Natural killer cell treated with Interleukin-12 subunit alpha and Interleukin-12 subunit beta and Interleukin-15 and Interleukin-18, amount 100 ng/mL, for 72 hours (primary cell): ENCODE measurements around the gene NFAT5. TPM values are rescaled to one million over a fixed set of nuclear protein-coding genes. Genes with fewer than 3 reads are reported as not detected.

ENCODE experiments used
- ATAC-seq, 2 donors: fragments of 150-1000 bp; cut with Tn5 transposase in 1 of 2; sonication (Bioruptor Pico), chemical (Tn5 transposase) in 1 of 2; 2 replicates each; pipeline ENCODE4 v1.10.0; 2021
- DNase-seq: peaks from one replicate; pipeline ENCODE4 v3.0.0; 2022; ENCODE audit warnings: low spot score
- H3K27ac Mint-ChIP-seq, 2 donors: 1 replicate in 1 of 2; 2 replicates in 1 of 2; pipeline ENCODE4 v1.8.0; 2022; ENCODE audit warnings: mixed read lengths in 2 of 2, mild to moderate bottlenecking in 1 of 2, moderate library complexity in 1 of 2
- H3K27me3 Mint-ChIP-seq, 2 donors: 1 replicate in 1 of 2; 2 replicates in 1 of 2; pipeline ENCODE4 v1.8.0; 2022; ENCODE audit warnings: mixed read lengths in 2 of 2
- H3K36me3 Mint-ChIP-seq: one replicate; pipeline ENCODE4 v1.8.0; 2022; ENCODE audit warnings: mixed read lengths
- H3K4me1 Mint-ChIP-seq, 2 donors: 1 replicate in 1 of 2; 2 replicates in 1 of 2; pipeline ENCODE4 v1.8.0; 2022; ENCODE audit warnings: low read depth in 2 of 2, mixed read lengths in 2 of 2, mild to moderate bottlenecking in 1 of 2
- H3K4me3 Mint-ChIP-seq: one replicate; pipeline ENCODE4 v1.8.0; 2022; ENCODE audit warnings: mixed read lengths
- H3K9me3 Mint-ChIP-seq: 2 replicates; pipeline ENCODE4 v1.8.0; 2022; ENCODE audit warnings: mixed read lengths
- total RNA-seq, 2 donors: library from RNA; stranded (reverse); gene quantifications; one replicate each; pipeline ENCODE4 v1.2.3, GENCODE V29; 2022

Gene NFAT5
- total RNA-seq, 2 donors from 2014 or later = 106 to 152 TPM

- ATAC-seq = no peak
- Mint-ChIP-seq H3K27me3 (no peaks in the 10 kb centered on the region), H3K4me1 (peaks cover 0 to 7% of the 10 kb centered on the region in 2 donors), H3K9me3 (no peaks in the 10 kb centered on the region), H3K36me3 (peaks cover 31% of the 10 kb centered on the region), H3K27ac (no peak overlapping the region), H3K4me3 (no peak overlapping the region)
- no peak for DNase-seq
These were observed 178.8 kb downstream of the NFAT5 start for GRCh38 chr16:69744363-69745231.

GRCh38 chr16:69745232-69745612 is 179.5 kb downstream of the NFAT5 start:
- DNase-seq = no peak
- H3K9me3 Mint-ChIP-seq = no peaks in the 10 kb centered on the region
- peaks cover 31% of the 10 kb centered on the region for H3K36me3 Mint-ChIP-seq
- H3K27ac Mint-ChIP-seq = no peak overlapping the region
- H3K4me1 Mint-ChIP-seq = peaks cover 0 to 7% of the 10 kb centered on the region in 2 donors
- no peak overlapping the region for H3K4me3 Mint-ChIP-seq
- no peaks in the 10 kb centered on the region for H3K27me3 Mint-ChIP-seq
- no peak for ATAC-seq

GRCh38 chr16:69745959-69746358 is 180.2 kb downstream of the NFAT5 start:
- Mint-ChIP-seq H3K4me1 (peaks cover 0 to 7% of the 10 kb centered on the region in 2 donors), H3K27ac (no peak overlapping the region), H3K4me3 (no peak overlapping the region), H3K36me3 (peaks cover 31% of the 10 kb centered on the region), H3K27me3 (no peaks in the 10 kb centered on the region), H3K9me3 (no peaks in the 10 kb centered on the region)
- DNase-seq (no peak), ATAC-seq (peak in 1 of 2 donors; percentile 40)

GRCh38 chr16:69747115-69747514 is 181.3 kb downstream of the NFAT5 start:
- Mint-ChIP-seq H3K27ac (no peak overlapping the region), H3K36me3 (peaks cover 31% of the 10 kb centered on the region), H3K27me3 (no peaks in the 10 kb centered on the region), H3K4me3 (no peak overlapping the region), H3K4me1 (peaks cover 2 to 8% of the 10 kb centered on the region in 2 donors), H3K9me3 (no peaks in the 10 kb centered on the region)
- DNase-seq = no peak
- no peak for ATAC-seq

GRCh38 chr16:69748694-69749345 is 183.1 kb downstream of the NFAT5 start:
- H3K27ac Mint-ChIP-seq = no peak overlapping the region
- peaks cover 16% of the 10 kb centered on the region in 2 donors for H3K4me1 Mint-ChIP-seq
- no peaks in the 10 kb centered on the region for H3K9me3 Mint-ChIP-seq
- ATAC-seq (no peak), DNase-seq (no peak)
- no peaks in the 10 kb centered on the region for H3K27me3 Mint-ChIP-seq
- H3K36me3 Mint-ChIP-seq = peaks cover 21% of the 10 kb centered on the region
- no peak overlapping the region for H3K4me3 Mint-ChIP-seq

- Mint-ChIP-seq H3K27ac (peak overlapping the region; percentile 98 to 99), H3K4me1 (peaks cover 14 to 30% of the 10 kb centered on the region in 2 donors), H3K27me3 (peaks cover 0 to 2% of the 10 kb centered on the region in 2 donors), H3K36me3 (peaks cover 5% of the 10 kb centered on the region), H3K9me3 (no peaks in the 10 kb centered on the region), H3K4me3 (peak overlapping the region; percentile 100)
- DNase-seq (no peak), ATAC-seq (no peak)
These were observed 188.3 kb downstream of the NFAT5 start for GRCh38 chr16:69754143-69754468.

Other genes starting within 250 kb of the NFAT5 start
- gene PDF, start 235.4 kb upstream of the NFAT5 start, total RNA-seq = 10 to 100 TPM; 15.6 to 26.9 TPM
- gene COG8, start 226.4 kb upstream of the NFAT5 start, total RNA-seq = 10 to 100 TPM; 29.6 to 39.0 TPM
- gene NIP7, start 226.2 kb upstream of the NFAT5 start, total RNA-seq = 10 to 100 TPM; 52.3 to 82.8 TPM
- gene TMED6, start 214.2 kb upstream of the NFAT5 start, total RNA-seq = 1 to 10 TPM; 1.5 to 5.0 TPM
- gene TERF2, start 180.0 kb upstream of the NFAT5 start, total RNA-seq = 10 to 100 TPM; 39.9 to 43.3 TPM
- gene CYB5B, start 141.3 kb upstream of the NFAT5 start, total RNA-seq = 100 to 1,000 TPM; 162 to 230 TPM
- 10 to 100 TPM; 15.6 to 29.2 TPM for gene NQO1, start 160.6 kb downstream of the NFAT5 start, total RNA-seq
- 100 to 1,000 TPM in 1 of 2 donors, 10 to 100 TPM in 1; 61.6 to 119 TPM for gene NOB1, start 189.0 kb downstream of the NFAT5 start, total RNA-seq
- 10 to 100 TPM; 82.8 to 93.2 TPM for gene WWP2, start 196.4 kb downstream of the NFAT5 start, total RNA-seq